Measurements from ENCODE around the gene CRACDL.

GRCh38 chr2:98872526-98872925, 63.5 kb downstream of the CRACDL start:
- TF ChIP-seq FOXM1 (IDR thresholded peaks at IDR 0.05; ENCODE audit: borderline replicate concordance) (no peak), BHLHE40 (IDR thresholded peaks at IDR 0.05; ENCODE audit: borderline replicate concordance) (no peak), HDGF (IDR thresholded peaks at IDR 0.05; ENCODE audit: borderline replicate concordance) (no peak), ARNT (IDR thresholded peaks at IDR 0.05) (no peak), ELF4 (IDR thresholded peaks at IDR 0.05) (no peak), SUZ12 (IDR thresholded peaks at IDR 0.05) (no peak)

All from HEK293T (cell line).